Keratinocyte (primary cell): ENCODE data around the gene ELP4. TPM values are rescaled to one million over a fixed set of nuclear protein-coding genes. Genes with fewer than 3 reads are reported as not detected.

Experiments
- DNase-seq: peaks from one replicate; pipeline ENCODE4 v3.0.0-alpha.2; 2011; ENCODE audit warnings: low read depth, missing footprints, low spot score
- FAIRE-seq: peaks from 2 replicates; lab custom pipeline; 2011; peaks lifted over from hg19 to GRCh38; lab: Jason Lieb, UNC
- H2AFZ ChIP-seq: 2 replicates; pipeline ENCODE4 v1.6.0; 2012; ENCODE audit warnings: low read length, control low read depth, inconsistent platforms; ENCODE audit not compliant: control insufficient read depth
- H3K27ac ChIP-seq: 2 replicates; pipeline ENCODE4 v1.5.1; 2011; ENCODE audit warnings: low read length; ENCODE audit not compliant: control insufficient read depth, insufficient read depth
- H3K27me3 ChIP-seq: 3 replicates; pipeline ENCODE4 v1.6.0; 2011; ENCODE audit warnings: low read length; ENCODE audit not compliant: control insufficient read depth, insufficient read depth; ENCODE audit errors: extremely low read depth
- H3K36me3 ChIP-seq, 2 experiments: 2 replicates in 1 of 2; 3 replicates in 1 of 2; pipeline ENCODE4 v1.5.1; 2011; ENCODE audit warnings: low read length in 2 of 2, mild to moderate bottlenecking in 1 of 2; ENCODE audit not compliant: control insufficient read depth in 2 of 2, insufficient read depth in 2 of 2; ENCODE audit errors: extremely low read depth in 1 of 2
- H3K4me1 ChIP-seq: 3 replicates; pipeline ENCODE4 v1.5.1; 2011; ENCODE audit warnings: low read length; ENCODE audit not compliant: control insufficient read depth, insufficient read depth; ENCODE audit errors: extremely low read depth
- H3K4me2 ChIP-seq: 3 replicates; pipeline ENCODE4 v1.6.0; 2011; ENCODE audit warnings: low read depth, low read length; ENCODE audit not compliant: control insufficient read depth, insufficient read depth; ENCODE audit errors: extremely low read depth
- H3K4me3 ChIP-seq, 3 experiments: fragments of 200-600 bp in 1 of 3; sonication (generic) in 1 of 3; 2 replicates in 2 of 3; 3 replicates in 1 of 3; pipeline ENCODE4 v1.5.1; 2011 to 2016; ENCODE audit warnings: low read length in 3 of 3, mild to moderate bottlenecking in 3 of 3, control low read depth in 2 of 3, inconsistent platforms in 1 of 3, low read depth in 1 of 3, mixed read lengths in 1 of 3, mixed run types in 1 of 3, moderate library complexity in 1 of 3; ENCODE audit not compliant: control insufficient read depth in 2 of 3, insufficient read depth in 2 of 3; ENCODE audit errors: extremely low read depth in 1 of 3
- H3K79me2 ChIP-seq: 2 replicates; pipeline ENCODE4 v1.6.0; 2012; ENCODE audit warnings: low read length; ENCODE audit not compliant: control insufficient read depth, insufficient read depth
- H3K9ac ChIP-seq: 3 replicates; pipeline ENCODE4 v1.6.0; 2011; ENCODE audit warnings: low read length; ENCODE audit not compliant: control insufficient read depth, insufficient read depth; ENCODE audit errors: extremely low read depth
- H3K9me1 ChIP-seq: 3 replicates; pipeline ENCODE4 v1.6.0; 2011; ENCODE audit warnings: low read length; ENCODE audit not compliant: control insufficient read depth, insufficient read depth; ENCODE audit errors: extremely low read depth
- H3K9me3 ChIP-seq: 2 replicates; pipeline ENCODE4 v1.5.1; 2012; ENCODE audit warnings: low read depth, low read length; ENCODE audit not compliant: control insufficient read depth
- H4K20me1 ChIP-seq: 3 replicates; pipeline ENCODE4 v1.6.0; 2011; ENCODE audit warnings: low read length; ENCODE audit not compliant: control insufficient read depth, insufficient read depth; ENCODE audit errors: extremely low read depth
- CTCF ChIP-seq, 3 experiments: IDR thresholded peaks in 1 of 3; conservative IDR thresholded peaks in 1 of 3; optimal IDR thresholded peaks in 1 of 3; 2 replicates in 2 of 3; 3 replicates in 1 of 3; pipeline versions ENCODE3 to v1.5.1; 2011; ENCODE audit warnings: low read length in 3 of 3, mild to moderate bottlenecking in 3 of 3, moderate library complexity in 2 of 3, control low read depth in 1 of 3, inconsistent platforms in 1 of 3; ENCODE audit not compliant: insufficient read depth in 2 of 3; ENCODE audit errors: extremely low read depth in 1 of 3
- EZH2 ChIP-seq: IDR thresholded peaks from one replicate; pipeline ENCODE4 v1.6.1; 2012; ENCODE audit warnings: inconsistent platforms, mild to moderate bottlenecking, low read length, moderate library complexity
- dilution Hi-C: fragments of 300-500 bp; cut with MboI; formaldehyde crosslinking; loops from one replicate; pipeline ENCODE4 v1.7.0; 2020; ENCODE audit warnings: low sequenced_read_pairs; ENCODE audit not compliant: extremely low pct_ligation_motif_present
- polyA plus RNA-seq, 5 experiments: library from polyadenylated mRNA; depleted of rRNA in 3 of 5; stranded (reverse) in 3 of 5; stranded (forward) in 1 of 5; unstranded in 1 of 5; fragments of >200 nt; gene quantifications; 1 replicate in 1 of 5; 2 replicates in 3 of 5; 3 replicates in 1 of 5; pipeline versions ENCODE4 v1.2.1 to v1.2.3, GENCODE V29; 2011 to 2012; ENCODE audit warnings: missing spikeins in 2 of 5, low read depth in 1 of 5, low replicate concordance in 1 of 5

The ELP4 gene
- polyA plus RNA-seq, 1 donor (not counting 4 experiments of a cell fraction or from before 2014, with no cell fraction given): 29.6 TPM

- Histone ChIP-seq H3K27ac (no peak overlapping the region), H3K27me3 (no peaks in the 10 kb centered on the region), H3K4me1 (peaks cover 5% of the 10 kb centered on the region), H3K9me3 (no peaks in the 10 kb centered on the region), H3K4me3 (no peak overlapping the region), H3K4me2 (peak overlapping the region; percentile 27), H2AFZ (no peak overlapping the region), H3K79me2 (no peaks in the 10 kb centered on the region), H4K20me1 (no peaks in the 10 kb centered on the region), H3K9ac (no peak overlapping the region), H3K9me1 (no peaks in the 10 kb centered on the region), H3K36me3 (no peaks in the 10 kb centered on the region)
- DNase-seq: no peak
- TF ChIP-seq EZH2 (no peak), CTCF (optimal IDR thresholded peaks at IDR 0.05 in 1 of 3, IDR thresholded peaks at IDR 0.05 in 1 of 3, conservative IDR thresholded peaks at IDR 0.05 in 1 of 3; ENCODE audit: extremely low read depth in 1 of 3, insufficient read depth in 2 of 3, low read length in 3 of 3) (no peak)
- dilution Hi-C loops: no loop called here
- FAIRE-seq: no peak
Observed at GRCh38 chr11:31779374-31779791, 269.8 kb downstream of the ELP4 start.

- peaks cover 5% of the 10 kb centered on the region for H3K4me1 ChIP-seq
- H3K36me3 ChIP-seq: no peaks in the 10 kb centered on the region
- DNase-seq (no peak), FAIRE-seq (no peak)
- TF ChIP-seq EZH2: no peak
- no peak for TF ChIP-seq CTCF (optimal IDR thresholded peaks at IDR 0.05 in 1 of 3, IDR thresholded peaks at IDR 0.05 in 1 of 3, conservative IDR thresholded peaks at IDR 0.05 in 1 of 3; ENCODE audit: extremely low read depth in 1 of 3, insufficient read depth in 2 of 3, low read length in 3 of 3)
- H3K9ac ChIP-seq: no peak overlapping the region
- no peak overlapping the region for H3K4me3 ChIP-seq
- H2AFZ ChIP-seq: no peak overlapping the region
- no peaks in the 10 kb centered on the region for H3K9me1 ChIP-seq
- no peaks in the 10 kb centered on the region for H3K27me3 ChIP-seq
- no peaks in the 10 kb centered on the region for H4K20me1 ChIP-seq
- no peak overlapping the region for H3K27ac ChIP-seq
- no peaks in the 10 kb centered on the region for H3K9me3 ChIP-seq
- no peak overlapping the region for H3K4me2 ChIP-seq
- dilution Hi-C loops: no loop called here
- H3K79me2 ChIP-seq: no peaks in the 10 kb centered on the region
Observed at GRCh38 chr11:31780078-31780477, 270.5 kb downstream of the ELP4 start.
